ENCODE results near the gene CASK.
A peak's percentile ranks its signal among the peaks of the same experiment; 100 is the strongest.

Gene CASK

DNA sequence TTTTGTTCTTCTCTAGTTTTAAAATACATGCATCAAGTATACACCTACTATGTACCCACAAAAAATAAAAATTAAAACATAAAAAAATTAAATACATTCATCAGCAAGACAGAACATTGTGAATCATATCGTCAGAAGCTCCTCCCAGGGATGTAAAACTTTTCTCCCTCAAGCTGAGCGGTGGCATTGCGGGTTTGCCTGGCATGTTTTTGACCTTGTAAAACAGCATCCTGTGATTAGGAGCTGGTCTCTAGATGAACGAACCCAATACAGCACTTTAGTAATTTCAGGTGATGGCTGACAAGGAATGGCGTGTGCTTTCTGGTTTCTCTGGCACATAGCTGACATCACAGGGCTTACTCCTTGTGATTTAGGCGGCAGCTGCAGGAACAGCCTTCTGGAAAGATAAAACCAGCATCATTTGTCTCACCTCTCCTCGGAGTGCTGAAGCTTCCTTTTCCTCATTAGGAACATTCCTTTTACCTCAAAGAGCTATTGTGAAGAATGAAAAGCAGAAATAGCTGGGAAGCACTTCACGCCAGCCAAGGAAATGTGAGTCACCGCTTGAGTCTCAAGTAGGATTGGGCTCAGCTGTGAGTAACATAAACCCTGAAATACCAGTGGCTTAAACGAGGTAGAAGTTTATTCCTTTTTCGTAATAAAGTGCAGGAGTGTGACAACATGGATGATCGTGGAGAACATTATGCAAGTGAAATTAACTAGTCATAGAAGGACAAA is 431.9 kb downstream of the CASK start:
- no peak for DNase-seq

GRCh38 chrX:41490446-41490845 is 432.9 kb downstream of the CASK start:
- DNase-seq: no peak

DNA sequence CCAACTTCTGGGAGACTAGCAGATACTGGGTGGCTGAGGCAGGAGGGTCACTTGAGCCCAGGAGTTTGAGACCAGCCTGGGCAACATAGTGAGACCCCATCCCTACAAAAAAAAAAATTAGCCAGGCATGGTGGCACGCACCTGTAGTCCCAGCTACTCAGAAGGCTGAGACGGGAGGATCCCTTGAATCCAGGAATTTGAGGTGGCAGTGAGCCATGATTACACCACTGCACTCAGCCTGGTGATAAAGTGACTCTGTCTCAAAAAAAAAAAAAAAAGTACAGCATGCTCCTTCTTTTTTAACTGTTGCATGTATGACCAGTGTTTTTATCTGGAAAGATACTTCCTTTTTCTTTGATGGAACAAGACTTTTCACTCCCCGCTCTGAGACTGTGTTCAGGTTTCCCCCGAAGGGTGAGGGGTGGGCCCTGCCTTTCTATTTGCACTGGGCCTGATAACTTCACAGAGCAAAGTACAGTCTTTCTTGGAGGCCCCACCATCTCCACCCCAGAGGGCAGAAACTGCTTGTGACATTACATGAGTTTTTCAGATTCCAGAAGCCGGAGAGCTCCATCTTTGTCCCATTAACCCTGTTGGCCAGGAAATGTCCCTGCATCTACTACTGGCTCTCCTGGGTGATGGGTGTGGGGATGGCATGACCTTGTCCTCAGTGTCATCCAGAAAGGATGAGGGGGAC is 441.1 kb downstream of the CASK start:
- DNase-seq: no peak

- no peak for DNase-seq
Observed at GRCh38 chrX:41481264-41482109, 441.9 kb downstream of the CASK start.

GRCh38 chrX:41480508-41481260 is 442.7 kb downstream of the CASK start:
- no peak for DNase-seq

DNA sequence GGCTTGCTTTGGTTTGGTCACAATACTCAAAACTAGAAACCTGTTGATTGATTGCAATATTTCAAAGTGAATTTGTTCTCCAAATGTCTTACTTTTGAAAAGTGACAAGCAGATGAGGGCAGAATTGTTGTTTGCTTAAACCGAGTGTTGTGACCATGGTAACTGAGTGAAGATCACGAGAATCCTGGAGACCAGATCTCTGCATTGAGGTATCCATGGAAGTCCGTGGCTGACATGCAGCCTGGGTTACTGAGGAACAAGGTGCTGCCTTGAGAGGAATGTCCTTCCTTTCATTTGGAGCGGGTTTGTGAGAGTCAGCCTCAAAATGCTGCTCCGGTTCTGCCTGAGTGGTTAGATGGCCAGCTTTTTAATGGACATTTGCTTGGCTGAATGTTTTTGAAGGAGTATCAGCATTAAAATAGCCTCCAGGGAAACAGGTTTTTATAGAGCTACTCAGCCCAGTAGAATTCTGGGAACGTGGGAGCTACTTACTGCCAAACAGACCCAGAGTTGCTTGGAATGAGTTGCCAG is 444.9 kb downstream of the CASK start:
- no peak for DNase-seq

DNA sequence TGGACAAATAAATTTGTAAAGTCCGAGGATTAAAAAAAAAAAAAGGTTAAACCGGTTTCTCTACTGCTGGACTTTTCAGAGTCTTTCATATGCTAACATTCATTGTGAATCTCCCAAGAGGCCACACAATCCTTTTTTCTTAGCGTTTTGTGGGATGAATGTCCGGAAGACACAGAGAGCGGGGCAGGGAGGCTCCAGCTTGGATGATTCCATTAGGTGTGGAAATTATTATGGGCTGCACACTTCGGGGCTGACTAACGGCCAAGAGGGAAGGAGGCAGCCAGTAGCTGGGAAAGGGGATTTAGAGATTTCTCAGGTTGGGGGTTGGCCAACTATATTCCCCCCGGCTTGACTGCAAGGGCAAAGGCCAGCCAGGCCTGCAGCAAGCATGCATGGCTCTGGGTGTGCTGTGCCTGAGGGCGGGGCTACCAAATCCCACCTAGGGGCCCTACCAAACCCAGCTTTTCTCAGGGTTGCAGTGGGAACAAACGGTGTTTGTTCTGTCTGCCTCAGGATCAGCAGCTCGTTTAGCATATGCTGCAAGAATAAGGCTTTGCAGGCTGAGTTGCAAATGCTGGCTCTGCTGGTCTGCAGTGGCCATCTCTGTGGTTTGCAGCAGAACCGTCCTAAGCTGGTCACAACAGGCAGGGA is 447.6 kb downstream of the CASK start:
- peak; percentile 26 for DNase-seq

DNA sequence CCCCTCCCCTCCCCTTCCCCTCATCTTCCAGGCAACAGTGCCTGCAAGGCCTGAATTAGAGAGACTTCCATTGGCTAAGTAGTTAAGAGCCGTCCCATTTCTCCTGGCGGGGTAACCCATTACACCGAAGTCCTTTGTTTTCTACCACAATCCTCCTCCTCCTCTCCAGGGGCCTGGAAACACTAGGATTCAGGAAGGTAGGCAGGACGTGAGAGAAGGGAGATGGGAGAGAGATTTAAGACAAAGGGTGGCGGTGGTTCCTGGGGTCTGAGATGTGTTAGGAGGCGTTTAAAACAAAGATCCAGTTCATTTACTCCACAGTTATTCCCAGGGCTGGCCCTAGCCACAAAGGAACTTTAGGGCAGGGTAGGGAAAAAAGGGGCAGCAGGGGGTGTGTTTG is 448.2 kb downstream of the CASK start:
- no peak for DNase-seq

DNA sequence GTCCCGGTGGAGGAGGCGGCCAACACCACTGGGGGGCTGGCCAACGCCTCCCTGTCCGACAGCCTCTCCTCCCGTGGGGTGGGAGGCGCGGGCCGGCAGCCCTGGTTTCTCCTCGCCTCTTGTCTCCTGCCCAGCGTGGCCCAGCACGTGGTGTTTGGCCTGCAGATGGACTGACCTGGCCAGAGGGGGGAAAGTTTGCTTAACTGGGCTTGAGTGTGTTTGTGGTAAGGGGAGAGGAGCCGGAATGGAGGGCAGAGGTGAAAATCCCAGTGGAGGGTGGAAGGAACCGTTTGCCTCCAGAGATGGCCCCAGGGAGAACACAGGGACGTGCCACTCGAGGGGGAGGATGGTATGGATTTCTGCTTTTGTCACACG is 448.6 kb downstream of the CASK start:
- DNase-seq: no peak

GRCh38 chrX:41473936-41474725 is 449.2 kb downstream of the CASK start:
- DNase-seq: no peak

- no peak for DNase-seq
Observed at GRCh38 chrX:41472231-41472815, 451.0 kb downstream of the CASK start.

- no peak for DNase-seq
Observed at GRCh38 chrX:41471786-41472185, 451.6 kb downstream of the CASK start.

- DNase-seq: no peak
Observed at GRCh38 chrX:41470706-41471105, 452.6 kb downstream of the CASK start.

- DNase-seq: no peak
Observed at GRCh38 chrX:41468647-41469323, 454.6 kb downstream of the CASK start.
